C4-2B (cell line): Measurements from ENCODE around the gene UGT1A9.

ENCODE experiments used
- CTCF ChIP-seq: fragments of 450-650 bp; conservative IDR thresholded peaks from 2 replicates; pipeline ENCODE4 v1.5.1; 2017; ENCODE audit warnings: mild to moderate bottlenecking
- ZFX ChIP-seq: fragments of 450-650 bp; IDR thresholded peaks from 2 replicates; pipeline ENCODE4 v1.6.1; 2017

GRCh38 chr2:233650981-233651380 is 20.7 kb upstream of the UGT1A9 start:
- TF ChIP-seq CTCF, result no peak
- no peak for TF ChIP-seq ZFX
